HepG2 (cell line): ENCODE data around the gene ZNF132. TPM values are rescaled to one million over a fixed set of nuclear protein-coding genes. Genes with fewer than 3 reads are reported as not detected.

Experiments
- ATF1 ChIP-seq: IDR thresholded peaks from 2 replicates; pipeline ENCODE4 v1.6.1; 2016; ENCODE audit warnings: mild to moderate bottlenecking, control low read depth
- BHLHE40 ChIP-seq: IDR thresholded peaks from 2 replicates; pipeline ENCODE4 v1.6.1; 2011; ENCODE audit warnings: low read length, improper control_type of control experiment
- CAMTA2 ChIP-seq: sonication (generic); formaldehyde crosslinking; IDR thresholded peaks from 2 replicates; pipeline ENCODE4 v1.4.0; 2020; ENCODE audit warnings: mild to moderate bottlenecking, missing genetic modification reagents, borderline replicate concordance
- CREM ChIP-seq, 2 experiments: sonication (generic) in 1 of 2; formaldehyde crosslinking in 1 of 2; IDR thresholded peaks; 2 replicates each; pipeline versions ENCODE4 v1.4.0 to v1.6.1; 2016 to 2020; ENCODE audit warnings: antibody characterized with exemption in 1 of 2, mild to moderate bottlenecking in 1 of 2, missing genetic modification reagents in 1 of 2
- ELF1 ChIP-seq: sonication (generic); formaldehyde crosslinking; IDR thresholded peaks from 2 replicates; pipeline ENCODE4 v1.4.0; 2020; ENCODE audit warnings: missing genetic modification reagents
- GABPB1 ChIP-seq: IDR thresholded peaks from 2 replicates; pipeline ENCODE4 v1.6.1; 2016; ENCODE audit warnings: mild to moderate bottlenecking, missing genetic modification reagents, moderate library complexity, missing compliant biosample characterization
- GATAD1 ChIP-seq: IDR thresholded peaks from 2 replicates; pipeline ENCODE4 v1.6.1; 2016; ENCODE audit warnings: missing genetic modification reagents, missing compliant biosample characterization
- HDAC1 ChIP-seq: sonication (generic); formaldehyde crosslinking; IDR thresholded peaks from 2 replicates; pipeline ENCODE4 v1.5.1; 2020; ENCODE audit warnings: mild to moderate bottlenecking, missing genetic modification reagents
- HOXA3 ChIP-seq: sonication (generic); formaldehyde crosslinking; IDR thresholded peaks from 2 replicates; pipeline ENCODE4 v1.5.0; 2020; ENCODE audit warnings: missing genetic modification reagents
- KDM2A ChIP-seq: sonication (generic); formaldehyde crosslinking; IDR thresholded peaks from 2 replicates; pipeline ENCODE4 v1.4.0; 2020; ENCODE audit warnings: low read depth, missing genetic modification reagents, borderline replicate concordance
- NFYB ChIP-seq: sonication (generic); formaldehyde crosslinking; IDR thresholded peaks from 2 replicates; pipeline ENCODE4 v1.4.0; 2020; ENCODE audit warnings: missing genetic modification reagents
- ONECUT2 ChIP-seq: sonication (generic); formaldehyde crosslinking; IDR thresholded peaks from 2 replicates; pipeline ENCODE4 v1.4.0; 2020; ENCODE audit warnings: missing genetic modification reagents
- POLR2A ChIP-seq, 2 experiments: IDR thresholded peaks; 2 replicates each; pipeline ENCODE4 v1.6.1; 2011; ENCODE audit warnings: low read depth in 2 of 2, low read length in 2 of 2, mild to moderate bottlenecking in 1 of 2, moderate library complexity in 1 of 2; ENCODE audit not compliant: insufficient read depth in 1 of 2
- SOX5 ChIP-seq: IDR thresholded peaks from 2 replicates; pipeline ENCODE4 v1.6.1; 2016; ENCODE audit warnings: borderline replicate concordance
- TEAD3 ChIP-seq: optimal IDR thresholded peaks from 2 replicates; pipeline ENCODE3; 2016; ENCODE audit warnings: borderline replicate concordance
- U2AF1 ChIP-seq: fragments of 200-400 bp; formaldehyde crosslinking; optimal IDR thresholded peaks from 2 replicates; pipeline ENCODE3; 2017; ENCODE audit warnings: mild to moderate bottlenecking, low read depth, low read length
- UBTF ChIP-seq: sonication (generic); formaldehyde crosslinking; IDR thresholded peaks from 2 replicates; pipeline ENCODE4 v1.4.0; 2020; ENCODE audit warnings: mild to moderate bottlenecking, missing genetic modification reagents
- ZBTB7B ChIP-seq: sonication (generic); formaldehyde crosslinking; IDR thresholded peaks from 2 replicates; pipeline ENCODE4 v1.4.0; 2020; ENCODE audit warnings: missing genetic modification reagents
- ZNF224 ChIP-seq: sonication (generic); formaldehyde crosslinking; IDR thresholded peaks from 2 replicates; pipeline ENCODE4 v1.5.0; 2020; ENCODE audit warnings: mild to moderate bottlenecking, missing genetic modification reagents
- ZNF350 ChIP-seq: sonication (generic); formaldehyde crosslinking; IDR thresholded peaks from 2 replicates; pipeline ENCODE4 v1.4.0; 2020; ENCODE audit warnings: mild to moderate bottlenecking, low read depth, missing genetic modification reagents, borderline replicate concordance
- ZNF547 ChIP-seq: sonication (generic); formaldehyde crosslinking; IDR thresholded peaks from 2 replicates; pipeline ENCODE4 v1.5.1; 2020; ENCODE audit warnings: mild to moderate bottlenecking, missing genetic modification reagents
- ZNF703 ChIP-seq: sonication (generic); formaldehyde crosslinking; IDR thresholded peaks from 2 replicates; pipeline ENCODE4 v1.5.1; 2020; ENCODE audit warnings: missing genetic modification reagents, mild to moderate bottlenecking, moderate library complexity, borderline replicate concordance
- ZNF768 ChIP-seq: sonication (generic); formaldehyde crosslinking; IDR thresholded peaks from 2 replicates; pipeline ENCODE4 v1.4.0; 2020; ENCODE audit warnings: missing genetic modification reagents
- ZNF776 ChIP-seq: sonication (generic); formaldehyde crosslinking; IDR thresholded peaks from 2 replicates; pipeline ENCODE4 v1.4.0; 2020; ENCODE audit warnings: mild to moderate bottlenecking, missing genetic modification reagents
- ZNF883 ChIP-seq: sonication (generic); formaldehyde crosslinking; IDR thresholded peaks from 2 replicates; pipeline ENCODE4 v1.5.1; 2020; ENCODE audit warnings: mild to moderate bottlenecking, missing genetic modification reagents; ENCODE audit errors: not compliant biosample characterization
- ZZZ3 ChIP-seq: sonication (generic); formaldehyde crosslinking; IDR thresholded peaks from 2 replicates; pipeline ENCODE4 v1.4.0; 2020; ENCODE audit warnings: missing genetic modification reagents, mild to moderate bottlenecking, borderline replicate concordance
- polyA plus RNA-seq, 8 experiments: library from polyadenylated mRNA; depleted of rRNA in 3 of 8; stranded (reverse) in 7 of 8; unstranded in 1 of 8; fragments of >200 nt; fragmentation: Illumina TruSeq in 4 of 8; extraction: Trizol in 4 of 8; gene quantifications; 2 replicates each; pipeline versions ENCODE4 v1.2.1 to v1.2.3, GENCODE V29; 2011 to 2016; ENCODE audit warnings: low read depth in 4 of 8, missing spikeins in 1 of 8, mixed read lengths in 1 of 8; ENCODE audit not compliant: insufficient read depth in 1 of 8
- total RNA-seq, 5 experiments: library from RNA; depleted of rRNA; stranded (reverse); fragments of >200 nt; fragmentation: Illumina TruSeq; extraction: Trizol; gene quantifications; 2 replicates each; pipeline ENCODE4 v1.2.3, GENCODE V29; 2016; ENCODE audit warnings: low read depth in 1 of 5
- TF ChIP-seq, protein P1 (sequence below): sonication (generic); formaldehyde crosslinking; IDR thresholded peaks from 2 replicates; pipeline ENCODE4 v1.8.1; 2023; ENCODE audit warnings: mild to moderate bottlenecking, missing genetic modification reagents, borderline replicate concordance

The ZNF132 gene
- total and polyA plus RNA-seq, 2 of the 13 experiments (the other 11 are each of a cell fraction or from before 2014, with no cell fraction given), result not detected

DNA sequence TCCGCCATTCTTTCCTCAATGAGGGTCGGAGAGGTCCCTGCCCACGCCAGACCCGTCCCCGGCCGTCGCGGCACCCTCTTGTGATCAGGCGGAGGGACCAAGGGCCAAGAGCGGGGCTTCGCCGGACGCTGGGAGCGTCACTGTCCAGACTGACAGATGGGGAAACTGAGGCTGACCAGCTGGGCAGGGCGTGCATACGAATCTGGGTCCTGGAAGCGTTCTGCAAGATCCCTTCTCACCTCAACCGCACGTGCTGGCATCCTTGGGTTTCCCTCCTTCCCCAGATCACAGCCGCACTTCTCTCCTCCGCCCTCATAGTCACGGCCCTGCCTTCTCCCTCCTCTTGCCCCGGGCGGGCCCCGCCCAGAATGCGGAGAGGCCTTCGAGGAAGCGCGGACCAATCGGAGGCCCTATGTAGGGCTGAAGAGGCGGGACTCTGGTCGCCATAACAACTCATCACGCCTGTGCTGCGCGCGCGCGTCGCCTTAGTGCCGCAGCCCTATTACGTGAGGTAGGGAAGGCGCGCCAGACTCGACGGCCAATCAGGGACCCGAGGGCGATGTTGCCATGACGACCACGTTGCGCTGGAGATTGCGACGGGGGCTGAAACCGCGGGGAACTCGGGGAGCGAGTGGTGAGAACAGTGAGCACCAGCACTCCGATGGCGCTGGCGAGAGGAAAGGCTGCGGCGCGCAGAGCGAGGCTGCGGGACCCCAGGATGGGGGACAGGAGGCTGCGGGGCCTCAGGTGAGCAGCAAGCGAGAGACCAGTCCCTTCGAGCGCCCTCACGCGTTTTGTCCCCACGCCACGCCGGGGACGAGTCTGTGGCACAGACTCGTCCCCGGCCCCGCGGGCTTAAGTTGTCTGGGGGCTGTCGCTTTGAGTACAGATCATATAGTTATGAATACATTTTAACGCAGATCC, 38.8 kb downstream of the ZNF132 start (continued):
- TF ChIP-seq KDM2A (CRISPR knock-in tag), result peak; percentile 66
- TF ChIP-seq, protein P1, sequence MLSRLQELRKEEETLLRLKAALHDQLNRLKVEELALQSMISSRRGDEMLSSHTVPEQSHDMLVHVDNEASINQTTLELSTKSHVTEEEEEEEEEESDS, result 0 out of 2 replicates have a peak, but pooled peaks have one; percentile 68
- TF ChIP-seq BHLHE40, result 0 out of 2 replicates have a peak, but pooled peaks have one; percentile 9
- TF ChIP-seq ZNF776 (CRISPR knock-in tag), result no peak
- TF ChIP-seq ZNF350 (CRISPR knock-in tag), result 0 out of 2 replicates have a peak, but pooled peaks have one; percentile 23
- peak; percentile 87 for TF ChIP-seq CREM (IDR thresholded peaks at IDR 0.05)
- no peak for TF ChIP-seq CREM (CRISPR knock-in tag; IDR thresholded peaks at IDR 0.05)
- no peak; the same call in 1 of the 2 replicates for TF ChIP-seq ZNF224 (CRISPR knock-in tag)
- peak; percentile 82; the same call in 1 of the 2 replicates for TF ChIP-seq ZNF547 (CRISPR knock-in tag)
- no peak for TF ChIP-seq U2AF1
- TF ChIP-seq ZBTB7B (CRISPR knock-in tag), result no peak
- TF ChIP-seq ZNF768, result peak; percentile 56; the same call in 1 of the 2 replicates
- 0 out of 2 replicates have a peak, but pooled peaks have one; percentile 22 for TF ChIP-seq ZZZ3 (CRISPR knock-in tag)
- peak; percentile 93 for TF ChIP-seq HDAC1 (CRISPR knock-in tag)
- TF ChIP-seq GATAD1 (CRISPR knock-in tag), result peak; percentile 78
- no peak for TF ChIP-seq CAMTA2 (CRISPR knock-in tag)
- peak; percentile 51 for TF ChIP-seq ELF1 (CRISPR knock-in tag)
- peak; percentile 79 for TF ChIP-seq ATF1 (CRISPR knock-in tag)
- peak; percentile 58; the same call in 1 of the 2 replicates for TF ChIP-seq HOXA3 (CRISPR knock-in tag)
- TF ChIP-seq UBTF (CRISPR knock-in tag), result peak; percentile 44; the same call in 1 of the 2 replicates
- no peak for TF ChIP-seq ZNF703 (CRISPR knock-in tag)
- peak; percentile 44; the same call in 1 of the 2 replicates for TF ChIP-seq SOX5 (CRISPR knock-in tag)
- peak; percentile 67; the same call in 1 of the 2 replicates for TF ChIP-seq GABPB1 (CRISPR knock-in tag)
- TF ChIP-seq POLR2A (IDR thresholded peaks at IDR 0.05; ENCODE audit: insufficient read depth in 1 of 2, low read depth in 2 of 2, low read length in 2 of 2), result peak; percentile 76 to 90
- TF ChIP-seq ZNF883, result peak; percentile 35
- peak; percentile 25 for TF ChIP-seq TEAD3
- no peak for TF ChIP-seq ONECUT2 (CRISPR knock-in tag)
- TF ChIP-seq NFYB (CRISPR knock-in tag), result peak; percentile 96
